ENCODE measurements around the gene TRPM3. TPM values are rescaled to one million over a fixed set of nuclear protein-coding genes. Genes with fewer than 3 reads are reported as not detected.

The TRPM3 gene
- total and polyA plus RNA-seq, 2 of the 13 experiments (the other 11 are each of a cell fraction or from before 2014, with no cell fraction given): not detected

DNA sequence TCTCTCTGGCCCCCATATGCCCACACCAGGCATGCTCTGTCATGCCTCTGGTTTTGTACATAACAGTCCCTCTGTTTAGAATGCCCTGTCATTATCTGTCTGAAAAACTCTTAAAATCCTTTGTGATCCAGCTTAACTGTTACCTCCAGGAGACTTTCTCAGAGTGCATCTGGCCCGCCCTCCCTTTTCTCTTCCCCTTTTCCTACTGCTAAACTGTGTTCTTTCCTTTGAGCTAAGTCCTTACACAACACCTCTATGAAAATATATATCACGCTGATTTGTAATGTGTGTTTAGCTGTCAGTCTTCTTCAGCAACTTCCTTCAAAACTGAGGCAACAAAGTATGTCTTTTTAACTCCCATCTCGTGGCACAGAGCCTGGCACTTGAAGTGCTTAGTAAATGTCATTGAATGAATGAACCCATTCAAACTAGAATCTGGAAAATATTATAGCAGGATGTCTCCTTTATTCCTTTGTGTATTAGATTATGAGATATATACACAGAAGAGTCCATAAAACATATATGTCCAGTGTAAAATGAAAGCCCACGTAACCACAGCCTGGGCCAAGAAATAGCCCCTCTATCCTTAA, 540.7 kb downstream of the TRPM3 start:
- no peaks in the 10 kb centered on the region for H3K9me3 ChIP-seq (ENCODE audit: low read length)
- no peak overlapping the region for H3K4me3 ChIP-seq (replicated peaks in 1 of 3; ENCODE audit: insufficient read depth in 1 of 3, low read depth in 2 of 3, low read length in 3 of 3)
- H3K27ac ChIP-seq (ENCODE audit: extremely low read length, insufficient read depth, low read length): no peak overlapping the region
- H2AFZ ChIP-seq (ENCODE audit: low read length): no peak overlapping the region
- DNase-seq (ENCODE audit: low spot score) (no peak), ATAC-seq (no peak), FAIRE-seq (no peak)
- in situ Hi-C loops (cut with HindIII; ENCODE audit: extremely low pct_ligation_motif_present, low pct_unique_long_range_greater_than_20kb) (no loop called here), intact Hi-C loops (cut with micrococcal nuclease; ENCODE audit: unreplicated experiment) (no loop called here)
- H3K27me3 ChIP-seq (ENCODE audit: control insufficient read depth in 1 of 2, insufficient read depth in 2 of 2, low read length in 2 of 2): no peaks in the 10 kb centered on the region
- H3K79me2 ChIP-seq (ENCODE audit: insufficient read depth, low read length): no peaks in the 10 kb centered on the region
- no peak overlapping the region for H3K9ac ChIP-seq (ENCODE audit: insufficient read depth, low read depth, low read length)
- H3K4me1 ChIP-seq (ENCODE audit: insufficient read depth, low read length): no peaks in the 10 kb centered on the region
- no peaks in the 10 kb centered on the region for H3K36me3 ChIP-seq (replicated peaks in 1 of 2; ENCODE audit: control insufficient read depth in 1 of 2, insufficient read depth in 2 of 2, low read length in 2 of 2)
- no peak for TF ChIP-seq ZNF792 (CRISPR knock-in tag; IDR thresholded peaks at IDR 0.05)
- TF ChIP-seq ZNF550 (CRISPR knock-in tag; IDR thresholded peaks at IDR 0.05; ENCODE audit: borderline replicate concordance): no peak
- TF ChIP-seq, protein P1, sequence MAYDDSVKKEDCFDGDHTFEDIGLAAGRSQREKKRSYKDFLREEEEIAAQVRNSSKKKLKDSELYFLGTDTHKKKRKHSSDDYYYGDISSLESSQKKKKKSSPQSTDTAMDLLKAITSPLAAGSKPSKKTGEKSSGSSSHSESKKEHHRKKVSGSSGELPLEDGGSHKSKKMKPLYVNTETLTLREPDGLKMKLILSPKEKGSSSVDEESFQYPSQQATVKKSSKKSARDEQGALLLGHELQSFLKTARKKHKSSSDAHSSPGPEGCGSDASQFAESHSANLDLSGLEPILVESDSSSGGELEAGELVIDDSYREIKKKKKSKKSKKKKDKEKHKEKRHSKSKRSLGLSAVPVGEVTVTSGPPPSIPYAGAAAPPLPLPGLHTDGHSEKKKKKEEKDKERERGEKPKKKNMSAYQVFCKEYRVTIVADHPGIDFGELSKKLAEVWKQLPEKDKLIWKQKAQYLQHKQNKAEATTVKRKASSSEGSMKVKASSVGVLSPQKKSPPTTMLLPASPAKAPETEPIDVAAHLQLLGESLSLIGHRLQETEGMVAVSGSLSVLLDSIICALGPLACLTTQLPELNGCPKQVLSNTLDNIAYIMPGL (CRISPR knock-in tag; IDR thresholded peaks at IDR 0.05; ENCODE audit: borderline replicate concordance in 1 of 2, low read depth in 1 of 2): no peak
- no peak for TF ChIP-seq RBAK (CRISPR knock-in tag; IDR thresholded peaks at IDR 0.05)
- TF ChIP-seq ZNF17 (CRISPR knock-in tag; IDR thresholded peaks at IDR 0.05): no peak
- TF ChIP-seq MAFF (IDR thresholded peaks at IDR 0.05; ENCODE audit: low read depth, low read length): no peak
- no peak for TF ChIP-seq ZFP36L2 (CRISPR knock-in tag; IDR thresholded peaks at IDR 0.05)
- TF ChIP-seq KLF15 (CRISPR knock-in tag; IDR thresholded peaks at IDR 0.05; ENCODE audit: borderline replicate concordance): no peak
- no peak for TF ChIP-seq EEA1 (CRISPR knock-in tag; IDR thresholded peaks at IDR 0.05; ENCODE audit: borderline replicate concordance)
- no peak for TF ChIP-seq HNRNPL (IDR thresholded peaks at IDR 0.05; ENCODE audit: low read depth, low read length)
- no peak for TF ChIP-seq ZBTB42 (CRISPR knock-in tag; IDR thresholded peaks at IDR 0.05)
- TF ChIP-seq ZNF598 (CRISPR knock-in tag; IDR thresholded peaks at IDR 0.05; ENCODE audit: borderline replicate concordance): no peak
- TF ChIP-seq ZNF660 (CRISPR knock-in tag; IDR thresholded peaks at IDR 0.05; ENCODE audit: borderline replicate concordance, low read depth): no peak
- TF ChIP-seq ZNF224 (CRISPR knock-in tag; IDR thresholded peaks at IDR 0.05): no peak
- TF ChIP-seq ZNF468 (CRISPR knock-in tag; IDR thresholded peaks at IDR 0.05): no peak
- TF ChIP-seq ETV6 (CRISPR knock-in tag; conservative IDR thresholded peaks at IDR 0.05): no peak
- no peak for TF ChIP-seq SRSF1 (optimal IDR thresholded peaks at IDR 0.05; ENCODE audit: low read depth, low read length)
- TF ChIP-seq XRCC5 (optimal IDR thresholded peaks at IDR 0.05; ENCODE audit: low read length): no peak
- WGBS (ENCODE audit: low lambda C conversion rate): 8% methylated on average over 3 of the region's 4 CpGs
- H3K4me2 ChIP-seq (ENCODE audit: low read depth, low read length): no peak overlapping the region
- no TSS peak for BruUV-seq (replicated peaks)
- H4K20me1 ChIP-seq (ENCODE audit: insufficient read depth, low read length): no peaks in the 10 kb centered on the region
- ChIA-PET POLR2A (no interaction called here), CTCF (ENCODE audit: low intra/inter-chr PET ratio, low total read pairs) (no interaction called here)

Measured in HepG2 (cell line).